Liver (tissue), 9 donors: ENCODE results near the gene APOA1. TPM values are rescaled to one million over a fixed set of nuclear protein-coding genes. Genes with fewer than 3 reads are reported as not detected.
A peak's percentile ranks its signal among the peaks of the same experiment; 100 is the strongest.

Experiments
- DNase-seq: peaks from one replicate; pipeline ENCODE4 v3.0.0-alpha.2; 2017; ENCODE audit warnings: low spot score
- H3K27ac ChIP-seq, 2 donors: one replicate each; pipeline ENCODE4 v1.7.0; 2013; ENCODE audit warnings: inconsistent platforms in 2 of 2, low read length in 2 of 2, control low read depth in 1 of 2, low read depth in 1 of 2, mild to moderate bottlenecking in 1 of 2
- H3K27me3 ChIP-seq, 4 donors: one replicate each; pipeline versions ENCODE4 v1.6.1 to v1.7.0; 2013; ENCODE audit warnings: low read length in 3 of 4, inconsistent platforms in 1 of 4, mild to moderate bottlenecking in 1 of 4, moderate library complexity in 1 of 4; ENCODE audit not compliant: control insufficient read depth in 4 of 4, insufficient read depth in 4 of 4
- H3K36me3 ChIP-seq, 4 donors: one replicate each; pipeline versions ENCODE4 v1.6.1 to v1.7.0; 2013; ENCODE audit warnings: low read length in 3 of 4, mild to moderate bottlenecking in 3 of 4, low read depth in 1 of 4, moderate library complexity in 1 of 4; ENCODE audit not compliant: control insufficient read depth in 4 of 4, insufficient read depth in 3 of 4
- H3K4me1 ChIP-seq, 4 donors: one replicate each; pipeline versions ENCODE4 v1.6.1 to v1.7.0; 2013; ENCODE audit warnings: low read length in 3 of 4, mild to moderate bottlenecking in 3 of 4, moderate library complexity in 1 of 4; ENCODE audit not compliant: control insufficient read depth in 4 of 4, insufficient read depth in 4 of 4
- H3K4me3 ChIP-seq, 3 donors: one replicate each; pipeline versions ENCODE4 v1.6.1 to v1.7.0; 2013; ENCODE audit warnings: low read length in 3 of 3, control low read depth in 1 of 3, low read depth in 1 of 3, mild to moderate bottlenecking in 1 of 3
- H3K9ac ChIP-seq, 2 donors: one replicate each; pipeline ENCODE4 v1.7.0; 2013; ENCODE audit warnings: low read length in 2 of 2, mild to moderate bottlenecking in 2 of 2, moderate library complexity in 2 of 2, control low read depth in 1 of 2, low read depth in 1 of 2
- H3K9me3 ChIP-seq, 4 donors: one replicate each; pipeline versions ENCODE4 v1.6.1 to v1.7.0; 2013; ENCODE audit warnings: low read length in 3 of 4; ENCODE audit not compliant: control insufficient read depth in 4 of 4
- FOXA1 ChIP-seq: IDR thresholded peaks from 2 replicates; pipeline ENCODE4 v1.6.1; 2016; ENCODE audit warnings: antibody characterized with exemption
- FOXA2 ChIP-seq: IDR thresholded peaks from 2 replicates; pipeline ENCODE4 v1.6.1; 2016; ENCODE audit warnings: antibody characterized with exemption
- GABPA ChIP-seq, 2 donors: IDR thresholded peaks in 1 of 2; conservative IDR thresholded peaks in 1 of 2; 2 replicates each; pipeline ENCODE4 v1.6.1; 2016; ENCODE audit warnings: antibody characterized with exemption in 2 of 2, mild to moderate bottlenecking in 1 of 2, moderate library complexity in 1 of 2
- HNF4A ChIP-seq, 2 donors: conservative IDR thresholded peaks; 2 replicates each; pipeline ENCODE4 v1.6.1; 2016; ENCODE audit warnings: antibody characterized with exemption in 2 of 2, mild to moderate bottlenecking in 2 of 2
- HNF4G ChIP-seq: IDR thresholded peaks from 2 replicates; pipeline ENCODE4 v1.6.1; 2016; ENCODE audit warnings: antibody characterized with exemption
- NR2F2 ChIP-seq: IDR thresholded peaks from 2 replicates; pipeline ENCODE4 v1.6.1; 2016; ENCODE audit warnings: antibody characterized with exemption
- RAD21 ChIP-seq, 2 donors: IDR thresholded peaks; 2 replicates each; pipeline ENCODE4 v1.6.1; 2016; ENCODE audit warnings: antibody characterized with exemption in 2 of 2, mild to moderate bottlenecking in 2 of 2
- RXRA ChIP-seq, 2 donors: IDR thresholded peaks; 2 replicates each; pipeline ENCODE4 v1.6.1; 2017 to 2018; ENCODE audit warnings: antibody characterized with exemption in 2 of 2, mild to moderate bottlenecking in 1 of 2
- TAF1 ChIP-seq: conservative IDR thresholded peaks from 2 replicates; pipeline ENCODE4 v1.6.1; 2016; ENCODE audit warnings: antibody characterized with exemption, mild to moderate bottlenecking
- YY1 ChIP-seq: IDR thresholded peaks from 2 replicates; pipeline ENCODE4 v1.6.1; 2016; ENCODE audit warnings: antibody characterized with exemption, mild to moderate bottlenecking
- WGBS: extraction: QIAGEN DNeasy Blood & Tissue Kit; methylation state at CpG from one replicate; pipeline ENCODE4 v1.1.7; 2013; 5-methylcytosine and 5-hydroxymethylcytosine counted together
- polyA plus RNA-seq, 2 donors: library from polyadenylated mRNA; stranded (reverse) in 1 of 2; unstranded in 1 of 2; fragments of 200-250 nt in 1 of 2; fragments of >200 nt in 1 of 2; fragmentation: Nextera tagmentation in 1 of 2; extraction: Ambion mirVana in 1 of 2; gene quantifications; one replicate each; pipeline versions ENCODE4 v1.2.1 to v1.2.3, GENCODE V29; 2013 to 2015
- total RNA-seq, 2 donors: library from RNA; depleted of rRNA; stranded (reverse); fragments of >200 nt; gene quantifications; one replicate each; pipeline ENCODE4 v1.2.3, GENCODE V29; 2014
- TF ChIP-seq, protein P1 (sequence below): fragments of 150-350 bp; IDR thresholded peaks from 2 replicates; pipeline ENCODE4 v1.5.1; 2017; ENCODE audit warnings: improper control_type of control experiment, low read depth, low read length; ENCODE audit not compliant: missing input control
- TF ChIP-seq, protein P2 (sequence below): IDR thresholded peaks from 2 replicates; pipeline ENCODE4 v1.6.1; 2016; ENCODE audit warnings: antibody characterized with exemption, mild to moderate bottlenecking
- donor health status: healthy.
- donor health status: healthy.
- donor health status: healthy.
- donor health status: healthy.
- donor health status: healthy.

Gene APOA1
- total and polyA plus RNA-seq, 4 donors, result 4,271 to 17,093 (median 8,590) TPM

DNA sequence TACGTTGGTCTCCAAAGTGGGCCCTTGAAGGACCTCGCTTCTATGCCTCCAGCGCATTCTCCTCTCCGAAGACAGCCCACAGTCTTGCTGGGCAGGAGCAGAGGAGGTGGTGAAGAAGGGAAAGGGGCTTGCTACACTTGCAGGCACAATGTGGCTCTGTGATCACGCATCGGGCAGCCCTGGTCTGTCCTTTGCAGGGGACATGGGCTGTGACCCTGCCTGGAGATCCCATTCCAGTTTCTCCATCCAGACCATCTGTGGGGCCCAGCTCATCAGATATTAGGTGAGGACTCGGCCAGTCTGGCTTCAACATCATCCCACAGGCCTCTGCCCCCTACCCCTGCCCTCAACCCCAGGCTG, 810 bp downstream of the APOA1 start:
- Histone ChIP-seq H3K4me1 (peaks cover 18 to 86% (median 56%) of the 10 kb centered on the region in 4 donors), H3K4me3 (peak overlapping the region; percentile 58 to 73 (median 59)), H3K27me3 (no peaks in the 10 kb centered on the region), H3K27ac (peak overlapping the region; percentile 86 to 94), H3K9me3 (no peaks in the 10 kb centered on the region), H3K36me3 (no peaks in the 10 kb centered on the region), H3K9ac (peak overlapping the region; percentile 48 to 81)
- DNase-seq, result no peak
- TF ChIP-seq HNF4G, result no peak
- no peak for TF ChIP-seq GABPA (IDR thresholded peaks at IDR 0.05 in 1 of 2, conservative IDR thresholded peaks at IDR 0.05 in 1 of 2)
- TF ChIP-seq, protein P1, sequence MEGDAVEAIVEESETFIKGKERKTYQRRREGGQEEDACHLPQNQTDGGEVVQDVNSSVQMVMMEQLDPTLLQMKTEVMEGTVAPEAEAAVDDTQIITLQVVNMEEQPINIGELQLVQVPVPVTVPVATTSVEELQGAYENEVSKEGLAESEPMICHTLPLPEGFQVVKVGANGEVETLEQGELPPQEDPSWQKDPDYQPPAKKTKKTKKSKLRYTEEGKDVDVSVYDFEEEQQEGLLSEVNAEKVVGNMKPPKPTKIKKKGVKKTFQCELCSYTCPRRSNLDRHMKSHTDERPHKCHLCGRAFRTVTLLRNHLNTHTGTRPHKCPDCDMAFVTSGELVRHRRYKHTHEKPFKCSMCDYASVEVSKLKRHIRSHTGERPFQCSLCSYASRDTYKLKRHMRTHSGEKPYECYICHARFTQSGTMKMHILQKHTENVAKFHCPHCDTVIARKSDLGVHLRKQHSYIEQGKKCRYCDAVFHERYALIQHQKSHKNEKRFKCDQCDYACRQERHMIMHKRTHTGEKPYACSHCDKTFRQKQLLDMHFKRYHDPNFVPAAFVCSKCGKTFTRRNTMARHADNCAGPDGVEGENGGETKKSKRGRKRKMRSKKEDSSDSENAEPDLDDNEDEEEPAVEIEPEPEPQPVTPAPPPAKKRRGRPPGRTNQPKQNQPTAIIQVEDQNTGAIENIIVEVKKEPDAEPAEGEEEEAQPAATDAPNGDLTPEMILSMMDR, result no peak
- no peak for TF ChIP-seq YY1
- TF ChIP-seq, protein P2, sequence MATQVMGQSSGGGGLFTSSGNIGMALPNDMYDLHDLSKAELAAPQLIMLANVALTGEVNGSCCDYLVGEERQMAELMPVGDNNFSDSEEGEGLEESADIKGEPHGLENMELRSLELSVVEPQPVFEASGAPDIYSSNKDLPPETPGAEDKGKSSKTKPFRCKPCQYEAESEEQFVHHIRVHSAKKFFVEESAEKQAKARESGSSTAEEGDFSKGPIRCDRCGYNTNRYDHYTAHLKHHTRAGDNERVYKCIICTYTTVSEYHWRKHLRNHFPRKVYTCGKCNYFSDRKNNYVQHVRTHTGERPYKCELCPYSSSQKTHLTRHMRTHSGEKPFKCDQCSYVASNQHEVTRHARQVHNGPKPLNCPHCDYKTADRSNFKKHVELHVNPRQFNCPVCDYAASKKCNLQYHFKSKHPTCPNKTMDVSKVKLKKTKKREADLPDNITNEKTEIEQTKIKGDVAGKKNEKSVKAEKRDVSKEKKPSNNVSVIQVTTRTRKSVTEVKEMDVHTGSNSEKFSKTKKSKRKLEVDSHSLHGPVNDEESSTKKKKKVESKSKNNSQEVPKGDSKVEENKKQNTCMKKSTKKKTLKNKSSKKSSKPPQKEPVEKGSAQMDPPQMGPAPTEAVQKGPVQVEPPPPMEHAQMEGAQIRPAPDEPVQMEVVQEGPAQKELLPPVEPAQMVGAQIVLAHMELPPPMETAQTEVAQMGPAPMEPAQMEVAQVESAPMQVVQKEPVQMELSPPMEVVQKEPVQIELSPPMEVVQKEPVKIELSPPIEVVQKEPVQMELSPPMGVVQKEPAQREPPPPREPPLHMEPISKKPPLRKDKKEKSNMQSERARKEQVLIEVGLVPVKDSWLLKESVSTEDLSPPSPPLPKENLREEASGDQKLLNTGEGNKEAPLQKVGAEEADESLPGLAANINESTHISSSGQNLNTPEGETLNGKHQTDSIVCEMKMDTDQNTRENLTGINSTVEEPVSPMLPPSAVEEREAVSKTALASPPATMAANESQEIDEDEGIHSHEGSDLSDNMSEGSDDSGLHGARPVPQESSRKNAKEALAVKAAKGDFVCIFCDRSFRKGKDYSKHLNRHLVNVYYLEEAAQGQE, result no peak
- TF ChIP-seq TAF1, result no peak
- 35% methylated on average over 7 of the region's 7 CpGs for WGBS

DNA sequence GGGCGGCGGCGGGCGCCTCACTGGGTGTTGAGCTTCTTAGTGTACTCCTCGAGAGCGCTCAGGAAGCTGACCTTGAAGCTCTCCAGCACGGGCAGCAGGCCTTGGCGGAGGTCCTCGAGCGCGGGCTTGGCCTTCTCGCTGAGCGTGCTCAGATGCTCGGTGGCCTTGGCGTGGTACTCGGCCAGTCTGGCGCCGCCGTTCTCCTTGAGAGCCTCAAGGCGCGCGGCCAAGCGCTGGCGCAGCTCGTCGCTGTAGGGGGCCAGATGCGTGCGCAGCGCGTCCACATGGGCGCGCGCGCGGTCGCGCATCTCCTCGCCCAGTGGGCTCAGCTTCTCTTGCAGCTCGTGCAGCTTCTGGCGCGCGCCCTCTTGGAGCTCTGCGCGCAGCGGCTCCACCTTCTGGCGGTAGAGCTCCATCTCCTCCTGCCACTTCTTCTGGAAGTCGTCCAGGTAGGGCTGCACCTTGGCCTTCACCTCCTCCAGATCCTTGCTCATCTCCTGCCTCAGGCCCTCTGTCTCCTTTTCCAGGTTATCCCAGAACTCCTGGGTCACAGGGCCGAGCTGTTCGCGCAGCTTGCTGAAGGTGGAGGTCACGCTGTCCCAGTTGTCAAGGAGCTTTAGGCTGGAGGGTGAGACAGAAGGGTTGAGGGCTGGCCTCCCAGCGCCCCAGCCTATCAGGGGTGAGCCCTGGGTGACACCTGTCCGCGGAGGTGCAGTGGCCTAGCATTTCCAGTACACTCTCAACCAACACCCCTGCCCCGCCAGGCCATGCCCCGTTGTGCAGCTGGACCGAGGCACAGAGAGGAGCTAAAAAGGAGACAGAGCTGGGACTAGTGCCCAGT, 1.4 kb downstream of the APOA1 start:
- Histone ChIP-seq H3K27ac (peak overlapping the region; percentile 86 to 94), H3K9ac (peak overlapping the region; percentile 48 to 81), H3K36me3 (no peaks in the 10 kb centered on the region), H3K9me3 (no peaks in the 10 kb centered on the region), H3K27me3 (no peaks in the 10 kb centered on the region), H3K4me1 (peaks cover 14 to 82% (median 53%) of the 10 kb centered on the region in 4 donors), H3K4me3 (peak overlapping the region; percentile 58 to 73 (median 59))
- 6% methylated on average over 57 of the region's 57 CpGs for WGBS
- no peak for DNase-seq
- TF ChIP-seq, protein P1, result peak; percentile 33
- TF ChIP-seq RAD21 (IDR thresholded peaks at IDR 0.05) (peak; percentile 67 to 72), HNF4A (conservative IDR thresholded peaks at IDR 0.05) (peak in 1 of 2 donors; percentile 7), FOXA2 (no peak), FOXA1 (no peak), RXRA (IDR thresholded peaks at IDR 0.05) (peak in 1 of 2 donors; percentile 48), NR2F2 (peak; percentile 1)
- TF ChIP-seq, protein P2, result peak; percentile 5
